DOHH2 (cell line): ENCODE data around the gene APLF.
"Not testable (repeated sequence)": the region's sequence is repeated elsewhere in the genome, so short reads cannot be mapped to it uniquely, and the experiment has no call there.

ENCODE experiments used
- CTCF ChIP-seq: fragments of 200-600 bp; sonication (generic); IDR thresholded peaks from one replicate; pipeline ENCODE4 v1.5.1; 2014; ENCODE audit warnings: antibody characterized with exemption, mild to moderate bottlenecking, low read depth, low read length; ENCODE audit not compliant: poor library complexity, severe bottlenecking
- EZH2phosphoT487 ChIP-seq: fragments of 200-600 bp; sonication (generic); IDR thresholded peaks from 2 replicates; pipeline ENCODE4 v1.6.1; 2017; ENCODE audit warnings: borderline replicate concordance, mild to moderate bottlenecking, antibody characterized with exemption, low read length, moderate library complexity, mixed read lengths

GRCh38 chr2:68488605-68489004 is 21.2 kb downstream of the APLF start:
- not testable (repeated sequence) for TF ChIP-seq CTCF, EZH2phosphoT487
